GM19193 (cell line): ENCODE results near the gene CORO2B.

Source experiments
- POLR2A ChIP-seq: IDR thresholded peaks from 4 replicates; pipeline ENCODE4 v1.6.1; 2011; ENCODE audit not compliant: insufficient read depth, insufficient read length; ENCODE audit errors: extremely low read depth

CORO2B gene

GRCh38 chr15:68589783-68590710 is 11.3 kb downstream of the CORO2B start:
- TF ChIP-seq POLR2A: no peak

GRCh38 chr15:68590721-68591389 is 12.1 kb downstream of the CORO2B start:
- TF ChIP-seq POLR2A: no peak

GRCh38 chr15:68592054-68592453 is 13.3 kb downstream of the CORO2B start:
- no peak for TF ChIP-seq POLR2A

GRCh38 chr15:68592544-68592943 is 13.8 kb downstream of the CORO2B start:
- no peak for TF ChIP-seq POLR2A

- TF ChIP-seq POLR2A: no peak
Measured at GRCh38 chr15:68593341-68593740, 14.5 kb downstream of the CORO2B start.

- TF ChIP-seq POLR2A: no peak
Measured at GRCh38 chr15:68593828-68594532, 15.2 kb downstream of the CORO2B start.

GRCh38 chr15:68594533-68595259 is 15.9 kb downstream of the CORO2B start:
- TF ChIP-seq POLR2A: no peak

GRCh38 chr15:68595260-68595564 is 16.4 kb downstream of the CORO2B start:
- TF ChIP-seq POLR2A: no peak

GRCh38 chr15:68595761-68596160 is 17.0 kb downstream of the CORO2B start:
- no peak for TF ChIP-seq POLR2A

- TF ChIP-seq POLR2A: no peak
Measured at GRCh38 chr15:68596691-68597090, 17.9 kb downstream of the CORO2B start.

- TF ChIP-seq POLR2A: no peak
Measured at GRCh38 chr15:68597581-68597980, 18.8 kb downstream of the CORO2B start.

GRCh38 chr15:68598171-68599152 is 19.7 kb downstream of the CORO2B start:
- no peak for TF ChIP-seq POLR2A

GRCh38 chr15:68599153-68599545 is 20.4 kb downstream of the CORO2B start:
- no peak for TF ChIP-seq POLR2A
